GM18502 (cell line): ENCODE measurements around the gene H1-8.
"Not testable (repeated sequence)": the region's sequence is repeated elsewhere in the genome, so short reads cannot be mapped to it uniquely, and the experiment has no call there.

Source experiments
- ATAC-seq: cut with Tn5 transposase; IDR thresholded peaks from one replicate; pipeline ENCODE4 v1.9.1; 2021; ENCODE audit warnings: mild to moderate bottlenecking; ENCODE audit not compliant: unreplicated experiment, poor library complexity

Gene H1-8

DNA sequence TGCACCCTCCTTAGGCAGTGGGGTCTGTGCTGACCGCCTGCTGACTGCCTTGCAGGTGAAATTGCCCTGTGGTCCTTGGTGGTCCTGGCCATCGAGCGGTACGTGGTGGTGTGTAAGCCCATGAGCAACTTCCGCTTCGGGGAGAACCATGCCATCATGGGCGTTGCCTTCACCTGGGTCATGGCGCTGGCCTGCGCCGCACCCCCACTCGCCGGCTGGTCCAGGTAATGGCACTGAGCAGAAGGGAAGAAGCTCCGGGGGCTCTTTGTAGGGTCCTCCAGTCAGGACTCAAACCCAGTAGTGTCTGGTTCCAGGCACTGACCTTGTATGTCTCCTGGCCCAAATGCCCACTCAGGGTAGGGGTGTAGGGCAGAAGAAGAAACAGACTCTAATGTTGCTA, 12.2 kb upstream of the H1-8 start:
- no peak for ATAC-seq

- ATAC-seq, result no peak
Measured at GRCh38 chr3:129531699-129532098, 11.3 kb upstream of the H1-8 start.

DNA sequence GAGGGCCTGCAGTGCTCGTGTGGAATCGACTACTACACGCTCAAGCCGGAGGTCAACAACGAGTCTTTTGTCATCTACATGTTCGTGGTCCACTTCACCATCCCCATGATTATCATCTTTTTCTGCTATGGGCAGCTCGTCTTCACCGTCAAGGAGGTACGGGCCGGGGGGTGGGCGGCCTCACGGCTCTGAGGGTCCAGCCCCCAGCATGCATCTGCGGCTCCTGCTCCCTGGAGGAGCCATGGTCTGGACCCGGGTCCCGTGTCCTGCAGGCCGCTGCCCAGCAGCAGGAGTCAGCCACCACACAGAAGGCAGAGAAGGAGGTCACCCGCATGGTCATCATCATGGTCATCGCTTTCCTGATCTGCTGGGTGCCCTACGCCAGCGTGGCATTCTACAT, 10.7 kb upstream of the H1-8 start:
- ATAC-seq, result no peak

DNA sequence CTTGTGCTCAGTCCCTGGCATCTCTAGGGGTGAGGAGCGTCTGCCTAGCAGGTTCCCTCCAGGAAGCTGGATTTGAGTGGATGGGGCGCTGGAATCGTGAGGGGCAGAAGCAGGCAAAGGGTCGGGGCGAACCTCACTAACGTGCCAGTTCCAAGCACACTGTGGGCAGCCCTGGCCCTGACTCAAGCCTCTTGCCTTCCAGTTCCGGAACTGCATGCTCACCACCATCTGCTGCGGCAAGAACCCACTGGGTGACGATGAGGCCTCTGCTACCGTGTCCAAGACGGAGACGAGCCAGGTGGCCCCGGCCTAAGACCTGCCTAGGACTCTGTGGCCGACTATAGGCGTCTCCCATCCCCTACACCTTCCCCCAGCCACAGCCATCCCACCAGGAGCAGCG, 9.6 kb upstream of the H1-8 start:
- ATAC-seq, result no peak

DNA sequence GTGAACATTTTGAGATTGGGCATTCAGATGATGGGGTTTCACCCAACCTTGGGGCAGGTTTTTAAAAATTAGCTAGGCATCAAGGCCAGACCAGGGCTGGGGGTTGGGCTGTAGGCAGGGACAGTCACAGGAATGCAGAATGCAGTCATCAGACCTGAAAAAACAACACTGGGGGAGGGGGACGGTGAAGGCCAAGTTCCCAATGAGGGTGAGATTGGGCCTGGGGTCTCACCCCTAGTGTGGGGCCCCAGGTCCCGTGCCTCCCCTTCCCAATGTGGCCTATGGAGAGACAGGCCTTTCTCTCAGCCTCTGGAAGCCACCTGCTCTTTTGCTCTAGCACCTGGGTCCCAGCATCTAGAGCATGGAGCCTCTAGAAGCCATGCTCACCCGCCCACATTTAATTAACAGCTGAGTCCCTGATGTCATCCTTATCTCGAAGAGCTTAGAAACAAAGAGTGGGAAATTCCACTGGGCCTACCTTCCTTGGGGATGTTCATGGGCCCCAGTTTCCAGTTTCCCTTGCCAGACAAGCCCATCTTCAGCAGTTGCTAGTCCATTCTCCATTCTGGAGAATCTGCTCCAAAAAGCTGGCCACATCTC, 8.4 kb upstream of the H1-8 start:
- ATAC-seq, result no peak

GRCh38 chr3:129535075-129535474, 7.9 kb upstream of the H1-8 start:
- no peak for ATAC-seq

DNA sequence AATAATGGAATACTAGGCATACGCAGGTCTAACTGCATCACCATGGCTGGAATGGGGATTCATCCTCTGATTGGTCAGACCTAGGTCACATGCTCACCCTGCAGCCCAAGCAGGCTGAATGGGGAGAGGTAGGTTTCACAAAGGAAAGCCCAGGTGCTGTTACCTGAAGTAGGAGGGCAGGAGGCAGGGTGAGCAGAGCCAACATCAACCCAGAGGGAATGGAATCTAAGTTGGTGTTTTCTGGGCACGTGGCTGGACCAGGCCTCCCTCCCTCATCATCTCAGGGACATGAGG, 6.7 kb upstream of the H1-8 start:
- ATAC-seq, result no peak

- ATAC-seq, result no peak
Measured at GRCh38 chr3:129536804-129537203, 6.2 kb upstream of the H1-8 start.

DNA sequence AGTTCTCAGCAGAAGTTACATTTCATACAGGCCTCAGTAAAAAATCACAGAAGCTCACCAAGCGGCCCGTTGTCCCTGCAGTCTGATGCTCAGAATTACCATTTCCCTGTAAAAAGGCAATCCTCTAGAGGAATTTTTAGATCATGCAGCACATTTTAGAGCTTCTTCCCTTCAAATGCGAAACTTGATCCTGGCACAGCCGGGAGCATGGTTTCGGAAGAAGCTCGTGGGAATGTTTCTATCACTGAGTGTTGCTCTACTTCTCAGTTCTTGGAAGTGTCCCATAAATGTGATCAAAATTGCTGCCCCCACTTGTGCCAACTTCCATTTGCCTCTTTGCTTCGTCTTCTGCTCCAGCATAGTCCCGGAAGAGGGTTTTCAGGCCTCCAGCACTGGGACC, 3.8 kb upstream of the H1-8 start:
- ATAC-seq, result no peak

DNA sequence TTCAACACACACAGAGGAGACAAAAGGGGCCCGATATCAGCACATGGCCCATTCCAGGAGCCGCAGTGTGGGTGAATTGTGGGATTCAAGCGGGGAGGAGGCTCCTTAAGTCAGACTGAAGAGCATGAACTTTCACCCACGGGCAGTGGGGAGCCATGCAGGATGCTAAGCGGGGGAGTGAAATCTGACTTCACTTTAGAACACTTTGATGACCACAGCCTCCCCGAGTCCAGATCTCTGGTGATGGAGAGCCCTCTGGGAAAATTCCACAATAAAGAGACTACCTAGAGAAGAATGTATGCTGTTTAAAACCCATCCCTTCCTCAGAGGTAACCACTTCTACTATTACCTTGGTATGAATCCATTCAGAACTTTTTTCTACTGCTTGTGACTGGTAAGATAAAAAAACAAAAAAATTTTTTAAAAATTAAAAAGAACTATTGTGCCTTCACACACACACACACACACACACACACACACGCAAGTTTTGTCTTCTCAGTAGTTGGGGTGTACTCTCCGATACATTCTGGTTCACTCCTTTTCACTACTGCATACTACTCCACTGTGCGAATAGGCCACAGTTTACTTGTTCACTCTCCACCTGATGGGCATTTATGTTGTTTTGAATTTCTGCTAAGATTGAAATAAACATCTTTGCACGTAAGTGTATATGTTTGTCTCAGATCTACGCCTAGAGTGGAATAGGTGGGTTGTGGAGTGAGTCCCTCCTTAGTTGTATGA, 2.0 kb upstream of the H1-8 start:
- no peak for ATAC-seq

- ATAC-seq, result no peak
Measured at GRCh38 chr3:129542747-129543146, 228 bp upstream of the H1-8 start.

DNA sequence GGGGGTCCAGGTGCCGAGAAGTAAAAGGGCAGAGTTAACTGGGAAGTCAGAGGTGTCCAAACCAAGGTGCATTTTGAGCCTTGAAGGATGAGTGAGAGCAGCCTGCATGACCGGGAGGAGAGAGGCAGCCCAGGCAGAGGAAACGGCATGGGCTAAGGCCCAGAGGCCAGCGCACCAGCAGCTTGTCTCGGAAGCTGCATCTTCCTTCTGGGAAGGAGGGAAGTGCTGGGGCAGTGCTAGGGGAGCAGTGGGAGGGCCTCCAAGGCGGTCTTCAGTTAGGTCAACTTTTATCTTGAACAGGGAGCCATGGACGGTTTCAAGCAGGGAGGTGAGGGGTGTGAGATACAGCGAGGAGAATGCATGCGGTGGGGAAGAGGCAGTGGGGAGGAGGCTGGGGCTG, 1.0 kb downstream of the H1-8 start:
- ATAC-seq, result no peak

DNA sequence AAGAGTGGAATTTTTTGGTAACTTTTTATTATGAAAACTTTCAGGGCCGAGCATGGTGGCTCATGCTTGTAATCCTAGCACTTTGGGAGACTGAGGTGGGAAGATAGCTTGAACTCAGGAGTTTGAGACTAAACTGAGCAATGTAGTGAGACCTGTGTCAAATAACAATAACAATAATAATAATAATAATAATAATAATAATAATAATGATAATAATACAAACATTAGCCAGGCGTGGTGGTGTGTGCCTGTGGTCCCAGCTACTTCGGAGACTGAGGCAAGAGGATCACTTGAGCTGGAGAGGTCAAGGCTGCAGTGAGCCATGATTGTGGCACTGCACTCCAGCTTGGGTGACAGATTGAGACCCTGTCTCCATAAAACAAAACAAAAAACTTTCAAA, 3.0 kb downstream of the H1-8 start:
- ATAC-seq, result not testable (repeated sequence)

- ATAC-seq, result no peak
Measured at GRCh38 chr3:129547241-129547640, 4.3 kb downstream of the H1-8 start.

DNA sequence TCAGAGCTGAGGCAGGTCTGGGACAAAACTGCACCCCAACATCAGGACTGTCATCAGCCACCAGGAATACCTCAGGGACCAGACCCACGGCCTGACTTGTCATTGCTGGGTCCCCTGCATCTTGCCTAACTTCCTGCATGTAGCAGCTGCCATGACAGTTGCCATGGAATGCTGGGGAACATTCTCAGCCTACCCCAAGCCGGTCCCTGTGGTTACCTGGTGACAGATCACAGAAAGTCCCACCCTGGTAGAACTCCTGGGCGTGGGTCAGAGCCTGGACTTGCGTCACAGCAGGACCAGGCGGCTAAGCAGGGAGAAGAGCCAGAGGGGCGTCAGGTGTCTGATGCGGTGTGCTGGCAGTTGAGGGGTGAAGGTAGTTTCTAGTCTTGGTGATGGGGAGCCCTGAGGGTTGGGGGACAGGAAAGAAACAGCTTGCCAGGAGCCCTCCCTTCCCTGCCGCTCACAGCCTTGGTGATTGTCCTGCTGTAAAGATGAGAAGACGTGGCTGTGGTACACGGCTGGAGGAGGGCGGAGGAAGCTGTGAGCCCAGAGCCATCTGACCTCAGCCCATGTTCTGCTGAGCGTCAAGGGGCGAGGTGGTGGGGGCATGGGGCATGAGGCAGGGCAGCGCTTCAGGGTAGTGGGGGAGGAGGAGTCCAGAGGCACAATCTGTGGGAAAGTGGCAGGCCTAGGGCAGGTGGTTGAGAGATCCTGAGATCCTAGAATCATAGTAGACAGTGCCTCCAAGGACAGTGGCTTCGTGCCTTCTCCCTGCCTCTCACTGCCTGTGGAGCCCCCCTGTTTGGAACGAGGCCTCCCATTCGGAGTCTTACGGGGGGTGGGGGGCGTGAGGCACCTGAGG, 5.4 kb downstream of the H1-8 start:
- no peak for ATAC-seq

DNA sequence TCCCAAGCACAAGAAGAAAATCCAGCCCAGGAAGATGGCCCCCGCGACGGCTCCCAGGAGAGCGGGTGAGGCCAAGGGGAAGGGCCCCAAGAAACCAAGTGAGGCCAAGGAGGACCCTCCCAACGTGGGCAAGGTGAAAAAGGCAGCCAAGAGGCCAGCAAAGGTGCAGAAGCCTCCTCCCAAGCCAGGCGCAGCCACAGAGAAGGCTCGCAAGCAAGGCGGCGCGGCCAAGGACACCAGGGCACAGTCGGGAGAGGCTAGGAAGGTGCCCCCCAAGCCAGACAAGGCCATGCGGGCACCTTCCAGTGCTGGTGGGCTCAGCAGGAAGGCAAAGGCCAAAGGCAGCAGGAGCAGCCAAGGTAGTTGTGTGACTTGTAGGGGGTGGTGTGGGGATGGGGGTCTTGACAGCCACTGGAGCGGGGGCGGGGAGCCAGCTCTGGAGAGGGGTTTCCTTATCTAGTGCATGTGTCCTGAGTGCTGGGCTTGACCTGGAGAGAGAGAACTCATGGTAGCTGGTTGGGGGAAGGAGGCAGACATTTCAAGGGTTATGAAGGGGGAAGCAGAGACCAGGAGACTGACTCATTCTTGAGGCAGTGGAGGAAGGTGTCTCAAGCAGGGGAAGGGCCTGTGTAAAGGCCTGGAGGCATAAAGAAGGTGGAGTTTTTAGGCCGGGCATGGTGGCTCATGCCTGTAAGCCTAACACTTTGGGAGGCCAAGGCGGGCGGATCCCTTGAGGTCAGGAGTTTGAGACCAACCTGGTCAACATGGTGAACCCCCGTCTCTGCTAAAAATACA, 6.2 kb downstream of the H1-8 start:
- no peak for ATAC-seq

DNA sequence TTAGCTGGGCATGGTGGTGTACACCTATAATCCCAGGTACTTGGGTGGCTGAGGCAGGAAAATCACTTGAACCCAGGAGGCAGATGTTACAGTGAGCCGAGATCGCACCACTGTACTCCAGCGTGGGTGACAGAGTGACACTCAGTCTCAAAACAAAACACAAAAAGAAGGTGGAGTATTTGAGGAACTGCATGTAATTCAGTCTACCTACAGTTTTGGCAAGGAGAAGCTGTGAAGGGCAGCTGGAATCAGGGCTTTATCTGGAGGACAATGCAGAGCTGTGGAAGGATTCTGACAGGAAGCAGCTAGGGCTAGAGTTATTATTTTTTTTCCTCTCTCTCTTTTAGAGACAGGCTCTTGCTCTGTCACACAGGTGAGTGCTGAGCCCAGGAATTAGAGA, 6.8 kb downstream of the H1-8 start:
- ATAC-seq, result no peak

GRCh38 chr3:129552287-129553050, 9.5 kb downstream of the H1-8 start:
- ATAC-seq, result no peak

DNA sequence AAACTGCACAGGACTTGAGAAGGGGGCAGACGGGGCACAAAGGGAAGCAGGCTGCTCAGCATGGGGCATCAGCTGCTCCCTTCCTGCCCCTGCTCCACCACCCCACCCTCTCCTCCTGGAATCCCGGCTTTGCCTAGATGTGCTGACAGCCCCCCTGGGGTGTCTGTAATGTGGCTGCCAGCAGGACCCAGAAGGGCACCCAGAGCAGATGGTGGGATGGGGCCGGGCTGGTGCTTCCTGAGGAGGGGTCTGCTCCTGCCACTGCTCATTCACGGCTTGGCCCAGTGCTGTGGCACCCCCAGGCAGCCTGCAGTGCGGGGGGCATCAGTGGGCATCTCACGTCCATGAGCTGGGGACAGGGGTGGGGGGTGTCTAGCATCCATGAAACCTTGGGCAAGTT, 10.2 kb downstream of the H1-8 start:
- ATAC-seq, result no peak

- no peak for ATAC-seq
Measured at GRCh38 chr3:129553719-129554118, 10.7 kb downstream of the H1-8 start.
